GM23338 (cell line): ENCODE measurements around the gene CRACDL. TPM values are rescaled to one million over a fixed set of nuclear protein-coding genes. Genes with fewer than 3 reads are reported as not detected.

Source experiments
- ATAC-seq: fragments of 200-7000 bp; cut with Tn5 transposase; 3 replicates; pipeline ENCODE4 v1.9.1; 2020
- DNase-seq: peaks from one replicate; pipeline ENCODE4 v3.0.0-alpha.2; 2015; ENCODE audit warnings: low spot score
- H2AFZ ChIP-seq: fragments of 200-600 bp; sonication (generic); 2 replicates; pipeline ENCODE4 v1.8.0; 2016; ENCODE audit warnings: antibody characterized with exemption, mild to moderate bottlenecking, moderate library complexity
- H3F3A ChIP-seq: fragments of 200-600 bp; sonication (generic); replicated peaks from 2 replicates; pipeline ENCODE4 v1.8.0; 2017; ENCODE audit warnings: antibody characterized with exemption, mixed run types, low read depth
- H3K27ac ChIP-seq: fragments of 200-600 bp; sonication (generic); 2 replicates; pipeline ENCODE4 v1.6.1; 2016; ENCODE audit warnings: low read depth
- H3K27me3 ChIP-seq: fragments of 200-600 bp; sonication (generic); 2 replicates; pipeline ENCODE4 v1.8.0; 2016; ENCODE audit warnings: mild to moderate bottlenecking, mixed run types, moderate library complexity; ENCODE audit not compliant: insufficient read depth
- H3K36me3 ChIP-seq: fragments of 200-600 bp; sonication (generic); 2 replicates; pipeline ENCODE4 v1.8.0; 2016; ENCODE audit warnings: mild to moderate bottlenecking; ENCODE audit not compliant: insufficient read depth
- H3K4me1 ChIP-seq: fragments of 200-600 bp; sonication (generic); 2 replicates; pipeline ENCODE4 v1.8.0; 2016; ENCODE audit warnings: mild to moderate bottlenecking, moderate library complexity; ENCODE audit not compliant: insufficient read depth
- H3K4me2 ChIP-seq: fragments of 200-600 bp; sonication (generic); 2 replicates; pipeline ENCODE4 v1.7.1; 2017; ENCODE audit warnings: mixed run types
- H3K4me3 ChIP-seq: fragments of 200-600 bp; sonication (generic); 2 replicates; pipeline ENCODE4 v1.6.1; 2016; ENCODE audit warnings: mixed run types
- H3K79me2 ChIP-seq: fragments of 200-600 bp; sonication (generic); replicated peaks from 2 replicates; pipeline ENCODE4 v1.8.0; 2017; ENCODE audit warnings: mild to moderate bottlenecking; ENCODE audit not compliant: insufficient read depth
- H3K9me2 ChIP-seq: fragments of 200-600 bp; sonication (generic); 2 replicates; pipeline ENCODE4 v1.8.0; 2017; ENCODE audit not compliant: insufficient read depth
- H4K20me1 ChIP-seq: fragments of 200-600 bp; sonication (generic); replicated peaks from 2 replicates; pipeline ENCODE4 v1.8.0; 2017; ENCODE audit warnings: mild to moderate bottlenecking; ENCODE audit not compliant: insufficient read depth
- H3K27ac Mint-ChIP-seq: 2 replicates; pipeline ENCODE4 v1.8.0; 2020; ENCODE audit warnings: inconsistent platforms, mild to moderate bottlenecking, moderate library complexity, mixed read lengths
- H3K27me3 Mint-ChIP-seq: 3 replicates; pipeline ENCODE4 v1.8.0; 2022; ENCODE audit warnings: low read depth, mild to moderate bottlenecking, moderate library complexity, mixed read lengths, inconsistent platforms; ENCODE audit not compliant: insufficient read depth, poor library complexity
- H3K36me3 Mint-ChIP-seq: 3 replicates; pipeline ENCODE4 v1.8.0; 2021; ENCODE audit warnings: low read depth, mild to moderate bottlenecking, inconsistent platforms, moderate library complexity, mixed read lengths
- H3K4me1 Mint-ChIP-seq: 3 replicates; pipeline ENCODE4 v1.8.0; 2020; ENCODE audit warnings: mild to moderate bottlenecking, inconsistent platforms, mixed read lengths
- H3K4me3 Mint-ChIP-seq: 3 replicates; pipeline ENCODE4 v1.8.0; 2021; ENCODE audit warnings: moderate library complexity, mild to moderate bottlenecking, inconsistent platforms, mixed read lengths
- H3K9me3 Mint-ChIP-seq: 3 replicates; pipeline ENCODE4 v1.8.0; 2020; ENCODE audit warnings: moderate library complexity, mild to moderate bottlenecking, inconsistent platforms, mixed read lengths
- CREB1 ChIP-seq: fragments of 250-450 bp; sonication (Bioruptor Pico); IDR thresholded peaks from 2 replicates; pipeline ENCODE4 v1.5.0; 2020; ENCODE audit warnings: low read depth, mild to moderate bottlenecking, moderate library complexity
- EZH2 ChIP-seq: fragments of 200-600 bp; sonication (generic); IDR thresholded peaks from one replicate; pipeline ENCODE4 v1.8.0; 2017; ENCODE audit warnings: antibody characterized with exemption, mild to moderate bottlenecking, low read depth; ENCODE audit not compliant: unreplicated experiment
- EZH2phosphoT487 ChIP-seq: fragments of 200-600 bp; sonication (generic); IDR thresholded peaks from one replicate; pipeline ENCODE4 v1.8.1; 2018; ENCODE audit warnings: antibody characterized with exemption; ENCODE audit not compliant: unreplicated experiment
- JUNB ChIP-seq: IDR thresholded peaks from one replicate; pipeline ENCODE4 v1.6.1; 2016; ENCODE audit warnings: antibody characterized with exemption; ENCODE audit not compliant: unreplicated experiment
- NANOG ChIP-seq: IDR thresholded peaks from 2 replicates; pipeline ENCODE4 v1.6.1; 2016; ENCODE audit warnings: antibody characterized with exemption, borderline replicate concordance
- POLR2AphosphoS5 ChIP-seq: IDR thresholded peaks from 2 replicates; pipeline ENCODE4 v1.6.1; 2016; ENCODE audit warnings: antibody characterized with exemption, low read depth
- REST ChIP-seq: IDR thresholded peaks from one replicate; pipeline ENCODE4 v1.6.1; 2018; ENCODE audit warnings: antibody characterized with exemption; ENCODE audit not compliant: unreplicated experiment
- STAT1 ChIP-seq: IDR thresholded peaks from one replicate; pipeline ENCODE4 v1.6.1; 2016; ENCODE audit warnings: antibody characterized with exemption; ENCODE audit not compliant: unreplicated experiment
- ZNF114 ChIP-seq: fragments of 250-450 bp; sonication (Bioruptor Pico); IDR thresholded peaks from 2 replicates; pipeline ENCODE4 v1.5.0; 2020; ENCODE audit warnings: mild to moderate bottlenecking, moderate library complexity
- ZNF331 ChIP-seq: fragments of 250-450 bp; sonication (Bioruptor Pico); IDR thresholded peaks from 2 replicates; pipeline ENCODE4 v1.5.0; 2020; ENCODE audit warnings: low read depth, mild to moderate bottlenecking, moderate library complexity
- ZNF462 ChIP-seq: fragments of 250-450 bp; sonication (Bioruptor Pico); IDR thresholded peaks from 2 replicates; pipeline ENCODE4 v1.5.0; 2020; ENCODE audit warnings: mild to moderate bottlenecking, moderate library complexity
- polyA plus RNA-seq: library from polyadenylated mRNA; unstranded; fragments of >200 nt; fragmentation: Nextera tagmentation; extraction: Ambion mirVana; gene quantifications from 2 replicates; pipeline ENCODE4 v1.2.1, GENCODE V29; 2016
- total RNA-seq: library from RNA; depleted of rRNA; stranded (reverse); fragments of >200 nt; shearing (Covaris generic); gene quantifications from 2 replicates; pipeline ENCODE4 v1.2.3, GENCODE V29; 2014
- TF ChIP-seq, protein P1 (sequence below), 2 experiments: fragments of 200-600 bp in 1 of 2; sonication (generic) in 1 of 2; conservative IDR thresholded peaks; 2 replicates each; pipeline versions ENCODE4 v1.5.1 to v1.6.1; 2016 to 2017; ENCODE audit warnings: antibody characterized with exemption in 2 of 2, low read depth in 2 of 2, mild to moderate bottlenecking in 2 of 2, moderate library complexity in 1 of 2
- TF ChIP-seq, protein P2 (sequence below): IDR thresholded peaks from 2 replicates; pipeline ENCODE4 v1.6.1; 2016; ENCODE audit warnings: antibody characterized with exemption

CRACDL gene
- total and polyA plus RNA-seq, 2 experiments from 2014 or later = 0.14 to 0.16 TPM

DNA sequence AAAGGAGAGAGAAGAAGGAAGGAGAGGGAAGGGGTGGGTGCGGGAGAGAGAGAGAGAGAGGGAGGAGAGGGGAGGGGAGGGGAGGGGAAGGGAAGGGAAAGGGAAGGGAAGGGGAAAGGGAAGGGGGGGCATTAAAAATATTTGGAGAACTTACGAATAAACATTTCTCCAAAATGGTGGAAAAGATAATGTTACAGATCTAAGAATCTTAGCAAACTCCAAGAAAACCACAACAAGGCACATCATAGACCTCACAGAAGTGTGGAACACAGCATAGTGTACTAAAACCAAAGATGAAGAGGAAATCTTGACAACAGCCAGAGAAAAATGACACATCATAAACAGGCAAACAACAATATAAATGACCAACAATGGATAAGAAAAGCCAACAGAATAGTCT, 83.1 kb downstream of the CRACDL start:
- no peak overlapping the region for H3K27ac Mint-ChIP-seq
- no peaks in the 10 kb centered on the region for H3K9me2 ChIP-seq

More for the DNA sequence above, 83.1 kb downstream of the CRACDL start:
- no peak for ATAC-seq
- Mint-ChIP-seq H3K9me3 (peaks cover 4% of the 10 kb centered on the region; the same call in 1 of the 3 replicates), H3K4me1 (no peaks in the 10 kb centered on the region), H3K4me3 (no peak overlapping the region), H3K27me3 (no peaks in the 10 kb centered on the region), H3K36me3 (no peaks in the 10 kb centered on the region)
- Histone ChIP-seq H3K36me3 (no peaks in the 10 kb centered on the region), H3F3A (no peaks in the 10 kb centered on the region), H3K79me2 (no peaks in the 10 kb centered on the region), H3K4me1 (no peaks in the 10 kb centered on the region), H3K4me2 (no peak overlapping the region), H4K20me1 (no peaks in the 10 kb centered on the region), H3K27me3 (no peaks in the 10 kb centered on the region), H3K4me3 (no peak overlapping the region), H3K27ac (no peak overlapping the region), H2AFZ (no peak overlapping the region)
- TF ChIP-seq ZNF331 (CRISPR knock-in tag) (no peak), ZNF114 (CRISPR knock-in tag) (no peak), ZNF462 (CRISPR knock-in tag) (no peak), STAT1 (no peak), EZH2phosphoT487 (no peak), NANOG (no peak), EZH2 (no peak), POLR2AphosphoS5 (no peak), CREB1 (CRISPR knock-in tag) (no peak), REST (no peak), JUNB (no peak)
- TF ChIP-seq, protein P1, sequence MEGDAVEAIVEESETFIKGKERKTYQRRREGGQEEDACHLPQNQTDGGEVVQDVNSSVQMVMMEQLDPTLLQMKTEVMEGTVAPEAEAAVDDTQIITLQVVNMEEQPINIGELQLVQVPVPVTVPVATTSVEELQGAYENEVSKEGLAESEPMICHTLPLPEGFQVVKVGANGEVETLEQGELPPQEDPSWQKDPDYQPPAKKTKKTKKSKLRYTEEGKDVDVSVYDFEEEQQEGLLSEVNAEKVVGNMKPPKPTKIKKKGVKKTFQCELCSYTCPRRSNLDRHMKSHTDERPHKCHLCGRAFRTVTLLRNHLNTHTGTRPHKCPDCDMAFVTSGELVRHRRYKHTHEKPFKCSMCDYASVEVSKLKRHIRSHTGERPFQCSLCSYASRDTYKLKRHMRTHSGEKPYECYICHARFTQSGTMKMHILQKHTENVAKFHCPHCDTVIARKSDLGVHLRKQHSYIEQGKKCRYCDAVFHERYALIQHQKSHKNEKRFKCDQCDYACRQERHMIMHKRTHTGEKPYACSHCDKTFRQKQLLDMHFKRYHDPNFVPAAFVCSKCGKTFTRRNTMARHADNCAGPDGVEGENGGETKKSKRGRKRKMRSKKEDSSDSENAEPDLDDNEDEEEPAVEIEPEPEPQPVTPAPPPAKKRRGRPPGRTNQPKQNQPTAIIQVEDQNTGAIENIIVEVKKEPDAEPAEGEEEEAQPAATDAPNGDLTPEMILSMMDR (conservative IDR thresholded peaks at IDR 0.05; ENCODE audit: low read depth in 2 of 2) = no peak
- TF ChIP-seq, protein P2, sequence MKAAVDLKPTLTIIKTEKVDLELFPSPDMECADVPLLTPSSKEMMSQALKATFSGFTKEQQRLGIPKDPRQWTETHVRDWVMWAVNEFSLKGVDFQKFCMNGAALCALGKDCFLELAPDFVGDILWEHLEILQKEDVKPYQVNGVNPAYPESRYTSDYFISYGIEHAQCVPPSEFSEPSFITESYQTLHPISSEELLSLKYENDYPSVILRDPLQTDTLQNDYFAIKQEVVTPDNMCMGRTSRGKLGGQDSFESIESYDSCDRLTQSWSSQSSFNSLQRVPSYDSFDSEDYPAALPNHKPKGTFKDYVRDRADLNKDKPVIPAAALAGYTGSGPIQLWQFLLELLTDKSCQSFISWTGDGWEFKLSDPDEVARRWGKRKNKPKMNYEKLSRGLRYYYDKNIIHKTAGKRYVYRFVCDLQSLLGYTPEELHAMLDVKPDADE = no peak
- no peak for DNase-seq
